ENCODE data around the gene FPR2.

The FPR2 gene

GRCh38 chr19:51783372-51783771 lies 22.4 kb downstream of the FPR2 start:
- TF ChIP-seq CTCF (IDR thresholded peaks at IDR 0.05; ENCODE audit: borderline replicate concordance, insufficient read depth, low read depth, low read length): no peak
- H3K4me3 ChIP-seq (ENCODE audit: low read depth, low read length): no peak overlapping the region

- H3K4me3 ChIP-seq (ENCODE audit: low read depth, low read length): no peak overlapping the region
- TF ChIP-seq CTCF (IDR thresholded peaks at IDR 0.05; ENCODE audit: borderline replicate concordance, insufficient read depth, low read depth, low read length): no peak
These were observed 23.3 kb downstream of the FPR2 start for GRCh38 chr19:51784109-51784785.

GRCh38 chr19:51784922-51785690 lies 24.1 kb downstream of the FPR2 start:
- no peak overlapping the region for H3K4me3 ChIP-seq (ENCODE audit: low read depth, low read length)
- no peak for TF ChIP-seq CTCF (IDR thresholded peaks at IDR 0.05; ENCODE audit: borderline replicate concordance, insufficient read depth, low read depth, low read length)

- no peak overlapping the region for H3K4me3 ChIP-seq (ENCODE audit: low read depth, low read length)
- no peak for TF ChIP-seq CTCF (IDR thresholded peaks at IDR 0.05; ENCODE audit: borderline replicate concordance, insufficient read depth, low read depth, low read length)
These were observed 25.9 kb downstream of the FPR2 start for GRCh38 chr19:51786646-51787494.

- no peak overlapping the region for H3K4me3 ChIP-seq (ENCODE audit: low read depth, low read length)
- TF ChIP-seq CTCF (IDR thresholded peaks at IDR 0.05; ENCODE audit: borderline replicate concordance, insufficient read depth, low read depth, low read length): no peak
These were observed 27.0 kb downstream of the FPR2 start for GRCh38 chr19:51788029-51788428.

GRCh38 chr19:51789061-51789795 lies 28.2 kb downstream of the FPR2 start:
- H3K4me3 ChIP-seq (ENCODE audit: low read depth, low read length): no peak overlapping the region
- TF ChIP-seq CTCF (IDR thresholded peaks at IDR 0.05; ENCODE audit: borderline replicate concordance, insufficient read depth, low read depth, low read length): no peak
